Measurements from ENCODE around the gene FAM200A. TPM values are rescaled to one million over a fixed set of nuclear protein-coding genes. Genes with fewer than 3 reads are reported as not detected.
"Not testable (repeated sequence)": the region's sequence is repeated elsewhere in the genome, so short reads cannot be mapped to it uniquely, and the experiment has no call there.

The FAM200A gene
- total RNA-seq, 1 donor from 2014 or later: 4.5 TPM

DNA sequence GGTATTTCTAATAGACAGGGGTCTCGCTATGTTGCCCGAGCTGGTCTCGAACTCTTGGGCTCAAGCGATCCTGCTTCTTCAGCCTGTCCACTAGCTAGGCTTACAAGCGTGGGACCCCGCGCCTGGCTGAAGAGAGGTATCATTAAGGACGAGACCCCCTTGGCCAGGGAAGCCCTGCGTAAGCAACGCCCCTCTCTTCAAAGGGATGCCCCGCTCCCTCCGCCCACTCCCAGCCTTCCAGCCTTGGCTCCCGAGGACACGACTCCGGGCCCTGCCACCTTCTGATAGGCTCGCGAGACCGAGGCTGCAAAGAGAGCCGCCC lies 47.7 kb downstream of the FAM200A start:
- H3K4me3 ChIP-seq (ENCODE audit: low read depth, low read length): peak overlapping the region; percentile 89
- DNase-seq (ENCODE audit: low read depth) (no peak), FAIRE-seq (no peak)
- TF ChIP-seq, protein P1, sequence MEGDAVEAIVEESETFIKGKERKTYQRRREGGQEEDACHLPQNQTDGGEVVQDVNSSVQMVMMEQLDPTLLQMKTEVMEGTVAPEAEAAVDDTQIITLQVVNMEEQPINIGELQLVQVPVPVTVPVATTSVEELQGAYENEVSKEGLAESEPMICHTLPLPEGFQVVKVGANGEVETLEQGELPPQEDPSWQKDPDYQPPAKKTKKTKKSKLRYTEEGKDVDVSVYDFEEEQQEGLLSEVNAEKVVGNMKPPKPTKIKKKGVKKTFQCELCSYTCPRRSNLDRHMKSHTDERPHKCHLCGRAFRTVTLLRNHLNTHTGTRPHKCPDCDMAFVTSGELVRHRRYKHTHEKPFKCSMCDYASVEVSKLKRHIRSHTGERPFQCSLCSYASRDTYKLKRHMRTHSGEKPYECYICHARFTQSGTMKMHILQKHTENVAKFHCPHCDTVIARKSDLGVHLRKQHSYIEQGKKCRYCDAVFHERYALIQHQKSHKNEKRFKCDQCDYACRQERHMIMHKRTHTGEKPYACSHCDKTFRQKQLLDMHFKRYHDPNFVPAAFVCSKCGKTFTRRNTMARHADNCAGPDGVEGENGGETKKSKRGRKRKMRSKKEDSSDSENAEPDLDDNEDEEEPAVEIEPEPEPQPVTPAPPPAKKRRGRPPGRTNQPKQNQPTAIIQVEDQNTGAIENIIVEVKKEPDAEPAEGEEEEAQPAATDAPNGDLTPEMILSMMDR (IDR thresholded peaks at IDR 0.05; ENCODE audit: insufficient read depth, low read length, severe bottlenecking): no peak
- no peaks in the 10 kb centered on the region for H3K36me3 ChIP-seq (ENCODE audit: control insufficient read depth, insufficient read depth, low read length)
- H3K27me3 ChIP-seq (ENCODE audit: control insufficient read depth, insufficient read depth, low read length): no peaks in the 10 kb centered on the region

GRCh38 chr7:99501236-99501635 lies 50.7 kb downstream of the FAM200A start:
- not testable (repeated sequence) for H3K27me3 ChIP-seq (ENCODE audit: control insufficient read depth, insufficient read depth, low read length); DNase-seq (ENCODE audit: low read depth); H3K4me3 ChIP-seq (ENCODE audit: low read depth, low read length); H3K36me3 ChIP-seq (ENCODE audit: control insufficient read depth, insufficient read depth, low read length); FAIRE-seq

GRCh38 chr7:99500637-99501009 lies 51.3 kb downstream of the FAM200A start:
- H3K36me3 ChIP-seq (ENCODE audit: control insufficient read depth, insufficient read depth, low read length): peaks cover 10% of the 10 kb centered on the region
- DNase-seq (ENCODE audit: low read depth): no peak
- H3K4me3 ChIP-seq (ENCODE audit: low read depth, low read length): peak overlapping the region; percentile 97
- H3K27me3 ChIP-seq (ENCODE audit: control insufficient read depth, insufficient read depth, low read length): no peaks in the 10 kb centered on the region
- no peak for FAIRE-seq
- TF ChIP-seq, protein P1 (IDR thresholded peaks at IDR 0.05; ENCODE audit: insufficient read depth, low read length, severe bottlenecking): no peak

- TF ChIP-seq, protein P1 (IDR thresholded peaks at IDR 0.05; ENCODE audit: insufficient read depth, low read length, severe bottlenecking): no peak
- peak within 1 kb of the TSS; percentile 97 for H3K4me3 ChIP-seq (ENCODE audit: low read depth, low read length)
- DNase-seq (ENCODE audit: low read depth) (peak; percentile 77), FAIRE-seq (no peak)
- H3K27me3 ChIP-seq (ENCODE audit: control insufficient read depth, insufficient read depth, low read length): no peaks in the 10 kb centered on the region
- peaks cover 11% of the 10 kb centered on the region for H3K36me3 ChIP-seq (ENCODE audit: control insufficient read depth, insufficient read depth, low read length)
Measured at GRCh38 chr7:99499721-99500636, 51.9 kb downstream of the FAM200A start, which contains the start of gene ZNF394. Gene ZNF394 (minus strand): TSS chr7:99500281. CDS start chr7:99500093, 188 bp downstream.

GRCh38 chr7:99499371-99499720 lies 52.6 kb downstream of the FAM200A start:
- FAIRE-seq (no peak), DNase-seq (ENCODE audit: low read depth) (peak; percentile 27)
- Histone ChIP-seq H3K27me3 (ENCODE audit: control insufficient read depth, insufficient read depth, low read length) (no peaks in the 10 kb centered on the region), H3K36me3 (ENCODE audit: control insufficient read depth, insufficient read depth, low read length) (peaks cover 12% of the 10 kb centered on the region), H3K4me3 (ENCODE audit: low read depth, low read length) (peak overlapping the region; percentile 97)
- TF ChIP-seq, protein P1 (IDR thresholded peaks at IDR 0.05; ENCODE audit: insufficient read depth, low read length, severe bottlenecking): no peak

DNA sequence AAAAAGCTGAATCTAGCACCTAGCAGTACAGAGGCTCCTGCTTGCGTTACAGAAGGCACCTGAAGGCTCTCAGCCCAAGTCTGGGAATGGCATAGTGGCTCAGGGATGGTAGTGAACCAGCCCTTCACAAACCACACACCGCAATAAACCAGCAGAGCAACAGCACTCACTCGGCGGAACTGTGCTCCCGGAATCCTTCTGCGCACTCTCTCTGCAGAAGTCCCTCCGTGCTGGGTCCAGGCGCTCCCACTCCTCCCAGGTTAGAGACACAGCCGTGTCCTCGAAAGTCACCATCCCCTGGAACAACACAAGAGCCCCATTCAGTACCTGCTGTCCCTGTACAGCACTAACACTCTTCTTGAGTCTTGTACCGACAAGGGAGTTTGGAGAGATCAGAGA lies 53.4 kb downstream of the FAM200A start:
- DNase-seq (ENCODE audit: low read depth) (no peak), FAIRE-seq (no peak)
- Histone ChIP-seq H3K4me3 (ENCODE audit: low read depth, low read length) (peak overlapping the region; percentile 97), H3K36me3 (ENCODE audit: control insufficient read depth, insufficient read depth, low read length) (peaks cover 20% of the 10 kb centered on the region), H3K27me3 (ENCODE audit: control insufficient read depth, insufficient read depth, low read length) (no peaks in the 10 kb centered on the region)
- TF ChIP-seq, protein P1 (IDR thresholded peaks at IDR 0.05; ENCODE audit: insufficient read depth, low read length, severe bottlenecking): no peak

Measured in bronchial epithelial cell (primary cell).